Measurements from ENCODE around the gene IER5.

IER5 gene

DNA sequence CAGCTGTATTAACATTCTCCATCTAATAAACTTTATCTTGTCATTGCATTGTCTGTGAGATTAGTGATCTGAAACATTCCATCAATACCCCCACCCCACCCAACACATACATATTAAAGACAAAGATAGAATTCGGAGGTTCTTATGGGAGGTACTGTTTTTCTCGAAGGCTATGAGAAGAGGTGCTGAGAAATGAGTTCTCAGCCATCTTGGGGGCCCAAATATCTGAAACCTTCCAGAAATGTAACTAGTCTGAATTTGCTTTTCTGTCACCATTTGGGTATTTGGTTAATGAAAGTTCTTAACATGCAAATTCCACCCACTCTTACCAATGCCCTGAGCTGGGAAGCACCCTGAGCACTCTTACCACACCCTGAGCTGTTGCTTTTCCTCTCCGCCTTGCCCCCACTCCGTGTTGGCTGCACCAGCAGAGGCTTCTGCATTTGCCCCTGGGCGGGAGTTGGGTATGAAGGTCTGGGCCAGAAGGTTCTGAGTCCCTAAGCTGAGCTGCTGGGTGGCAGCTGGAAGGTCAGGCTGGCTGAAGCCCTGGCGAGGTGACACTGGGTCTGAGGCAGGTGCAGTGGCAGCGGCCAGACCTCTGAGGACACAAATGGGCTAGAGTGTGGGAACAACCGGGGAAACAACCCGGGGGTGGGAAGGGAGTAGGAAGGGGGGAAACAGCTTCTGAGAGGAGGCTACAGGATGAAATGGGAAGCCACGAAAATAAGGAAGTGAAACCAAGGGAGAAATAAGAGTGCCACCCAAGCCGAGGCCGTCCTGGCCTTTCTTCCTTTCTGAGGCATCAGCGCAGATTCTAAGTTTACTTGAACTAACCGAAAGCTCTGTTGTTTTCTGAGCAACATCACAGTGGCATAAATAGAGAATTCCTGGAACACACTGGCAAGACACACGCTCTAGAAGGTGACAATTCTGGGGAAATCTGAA lies 26.3 kb upstream of the IER5 start:
- H3K27me3 Mint-ChIP-seq: no peaks in the 10 kb centered on the region
- H3K36me3 Mint-ChIP-seq: peaks cover 27 to 31% of the 10 kb centered on the region in 2 donors
- peak overlapping the region; percentile 99 for H3K27ac Mint-ChIP-seq
- H3K4me3 Mint-ChIP-seq: peak overlapping the region; percentile 82 to 88
- peaks cover 22 to 45% of the 10 kb centered on the region in 2 donors for H3K4me1 Mint-ChIP-seq
- peak; percentile 90 for ATAC-seq (replicated peaks)
- DNase-seq: peak; percentile 85
- H3K9me3 Mint-ChIP-seq: peaks cover 8 to 9% of the 10 kb centered on the region in 2 donors

DNA sequence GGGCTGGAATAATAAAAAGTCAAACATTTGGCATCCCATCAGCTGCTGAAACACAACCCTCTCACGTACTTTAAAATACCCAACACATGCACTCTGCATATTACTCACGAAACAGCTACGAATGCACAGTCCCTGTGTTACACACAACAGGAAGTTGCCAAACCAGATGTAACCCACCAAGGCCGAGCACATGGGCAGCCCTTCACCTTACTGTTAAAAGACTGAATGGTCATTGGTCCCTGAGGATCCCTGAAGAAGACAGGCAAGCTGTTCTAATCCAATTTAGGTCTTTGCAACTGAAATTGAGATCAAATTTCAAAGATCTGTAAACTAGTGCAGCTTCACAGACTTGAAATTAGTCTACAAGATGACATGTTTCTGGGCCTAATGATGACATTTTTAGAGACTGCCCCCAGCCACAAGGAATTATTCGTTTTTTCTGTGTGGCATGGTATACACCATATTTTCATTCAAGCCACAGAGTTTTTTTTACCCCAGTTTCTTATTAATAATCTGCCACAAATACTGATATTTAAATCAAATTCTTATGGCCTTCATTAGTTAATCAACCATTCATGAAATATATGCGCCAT lies 25.6 kb upstream of the IER5 start:
- peaks cover 22 to 45% of the 10 kb centered on the region in 2 donors for H3K4me1 Mint-ChIP-seq
- DNase-seq (peak; percentile 69), ATAC-seq (replicated peaks) (peak; percentile 87)
- H3K4me3 Mint-ChIP-seq: peak overlapping the region; percentile 82 to 88
- peaks cover 24 to 26% of the 10 kb centered on the region in 2 donors for H3K36me3 Mint-ChIP-seq
- no peaks in the 10 kb centered on the region for H3K27me3 Mint-ChIP-seq
- peak overlapping the region; percentile 99 for H3K27ac Mint-ChIP-seq
- H3K9me3 Mint-ChIP-seq: peaks cover 8 to 9% of the 10 kb centered on the region in 2 donors

DNA sequence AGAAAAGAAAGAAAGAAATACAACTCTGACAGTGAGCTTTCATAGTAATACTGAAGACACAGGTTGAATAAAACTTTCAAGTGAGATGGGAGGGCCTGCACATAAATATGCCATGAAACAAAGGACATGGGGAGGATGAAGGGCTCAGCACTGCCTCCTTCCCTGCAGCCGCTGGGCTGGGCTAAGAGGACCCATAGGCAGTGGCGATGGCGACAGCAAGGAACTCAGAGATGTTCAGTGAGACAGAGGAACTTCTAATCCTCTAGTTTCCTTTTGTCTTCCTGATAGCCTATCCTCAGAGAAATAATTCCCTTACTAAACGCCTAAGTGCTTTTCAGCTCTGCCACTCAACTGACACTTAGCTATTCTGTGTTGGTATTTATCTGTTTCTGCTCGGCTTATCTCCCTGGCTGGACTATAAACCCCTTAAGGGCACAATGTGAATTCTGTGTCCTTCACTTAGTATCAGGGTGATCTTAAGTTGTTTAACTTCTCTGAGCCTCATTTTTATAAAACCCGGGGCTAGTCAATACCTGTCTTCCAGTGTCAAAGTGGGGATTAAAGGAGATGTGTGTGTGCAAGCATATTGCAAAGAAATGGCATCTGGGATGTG lies 24.4 kb upstream of the IER5 start:
- H3K4me1 Mint-ChIP-seq: peaks cover 22 to 42% of the 10 kb centered on the region in 2 donors
- H3K36me3 Mint-ChIP-seq: peaks cover 14 to 16% of the 10 kb centered on the region in 2 donors
- H3K4me3 Mint-ChIP-seq: no peak overlapping the region
- DNase-seq: no peak
- peak overlapping the region; percentile 22 for H3K27ac Mint-ChIP-seq
- peaks cover 6 to 7% of the 10 kb centered on the region in 2 donors for H3K9me3 Mint-ChIP-seq
- H3K27me3 Mint-ChIP-seq: no peaks in the 10 kb centered on the region
- no peak for ATAC-seq (replicated peaks)

DNA sequence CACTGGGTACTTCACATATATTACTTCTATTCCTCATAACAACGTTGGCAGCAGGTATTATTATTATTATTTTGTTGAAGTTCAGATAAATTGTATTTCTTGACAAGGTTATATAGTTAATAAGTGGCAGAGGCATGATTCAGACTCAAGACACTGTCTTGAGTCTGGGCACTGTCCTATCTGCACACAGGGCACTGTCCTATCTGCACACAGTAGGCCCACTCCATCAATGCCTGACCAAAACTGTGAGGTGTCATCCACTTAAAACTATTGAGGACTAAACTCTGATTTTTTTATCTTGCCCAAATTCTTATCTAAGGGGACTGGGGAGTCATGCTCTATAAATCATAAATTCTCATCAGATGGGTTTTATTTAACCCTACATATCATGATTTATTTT lies 23.8 kb upstream of the IER5 start:
- peaks cover 22 to 41% of the 10 kb centered on the region in 2 donors for H3K4me1 Mint-ChIP-seq
- ATAC-seq (replicated peaks) (no peak), DNase-seq (no peak)
- H3K27me3 Mint-ChIP-seq: no peaks in the 10 kb centered on the region
- H3K27ac Mint-ChIP-seq: no peak overlapping the region
- peaks cover 8 to 10% of the 10 kb centered on the region in 2 donors for H3K36me3 Mint-ChIP-seq
- H3K4me3 Mint-ChIP-seq: no peak overlapping the region
- peaks cover 0 to under 1% of the 10 kb centered on the region in 2 donors for H3K9me3 Mint-ChIP-seq

DNA sequence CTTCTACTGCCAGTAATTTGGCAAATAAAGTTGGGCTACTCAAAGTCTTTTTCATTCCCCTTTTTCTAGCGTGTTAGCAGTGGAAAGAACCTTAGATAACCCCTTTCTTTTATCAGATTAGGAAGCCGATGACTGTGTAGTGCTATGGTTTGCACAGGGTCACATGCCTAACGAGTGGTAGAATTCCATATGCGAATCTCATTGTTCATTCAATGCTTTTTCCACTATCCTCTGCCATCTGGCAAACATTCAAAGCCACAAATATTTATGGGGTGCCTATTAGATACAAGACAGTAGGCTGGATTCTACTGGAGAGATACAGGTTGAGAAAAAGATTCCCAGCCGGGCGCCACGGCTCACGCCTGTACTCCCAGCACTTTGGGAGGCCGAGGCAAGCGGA lies 14.9 kb upstream of the IER5 start:
- Mint-ChIP-seq H3K4me1 (peaks cover 4 to 5% of the 10 kb centered on the region in 2 donors), H3K4me3 (no peak overlapping the region), H3K27ac (no peak overlapping the region), H3K27me3 (peaks cover 12 to 18% of the 10 kb centered on the region in 2 donors), H3K36me3 (peaks cover 2 to 3% of the 10 kb centered on the region in 2 donors), H3K9me3 (peaks cover 3 to 4% of the 10 kb centered on the region in 2 donors)
- ATAC-seq (replicated peaks) (no peak), DNase-seq (no peak)

- peaks cover 0 to 3% of the 10 kb centered on the region in 2 donors for H3K9me3 Mint-ChIP-seq
- H3K36me3 Mint-ChIP-seq: peaks cover 2 to 3% of the 10 kb centered on the region in 2 donors
- H3K4me1 Mint-ChIP-seq: peaks cover 11 to 15% of the 10 kb centered on the region in 2 donors
- peaks cover 12 to 18% of the 10 kb centered on the region in 2 donors for H3K27me3 Mint-ChIP-seq
- ATAC-seq (replicated peaks) (no peak), DNase-seq (no peak)
- H3K27ac Mint-ChIP-seq: no peak overlapping the region
- H3K4me3 Mint-ChIP-seq: no peak overlapping the region
Measured at GRCh38 chr1:181075766-181076350, 12.6 kb upstream of the IER5 start.

- Mint-ChIP-seq H3K4me3 (no peak overlapping the region), H3K27me3 (peaks cover 12 to 18% of the 10 kb centered on the region in 2 donors), H3K27ac (no peak overlapping the region), H3K4me1 (peaks cover 11 to 15% of the 10 kb centered on the region in 2 donors), H3K9me3 (peaks cover 0 to 3% of the 10 kb centered on the region in 2 donors), H3K36me3 (peaks cover 2 to 3% of the 10 kb centered on the region in 2 donors)
- ATAC-seq (replicated peaks) (peak in 1 of 2 donors; percentile 53), DNase-seq (no peak)
Measured at GRCh38 chr1:181076852-181077251, 11.6 kb upstream of the IER5 start.

DNA sequence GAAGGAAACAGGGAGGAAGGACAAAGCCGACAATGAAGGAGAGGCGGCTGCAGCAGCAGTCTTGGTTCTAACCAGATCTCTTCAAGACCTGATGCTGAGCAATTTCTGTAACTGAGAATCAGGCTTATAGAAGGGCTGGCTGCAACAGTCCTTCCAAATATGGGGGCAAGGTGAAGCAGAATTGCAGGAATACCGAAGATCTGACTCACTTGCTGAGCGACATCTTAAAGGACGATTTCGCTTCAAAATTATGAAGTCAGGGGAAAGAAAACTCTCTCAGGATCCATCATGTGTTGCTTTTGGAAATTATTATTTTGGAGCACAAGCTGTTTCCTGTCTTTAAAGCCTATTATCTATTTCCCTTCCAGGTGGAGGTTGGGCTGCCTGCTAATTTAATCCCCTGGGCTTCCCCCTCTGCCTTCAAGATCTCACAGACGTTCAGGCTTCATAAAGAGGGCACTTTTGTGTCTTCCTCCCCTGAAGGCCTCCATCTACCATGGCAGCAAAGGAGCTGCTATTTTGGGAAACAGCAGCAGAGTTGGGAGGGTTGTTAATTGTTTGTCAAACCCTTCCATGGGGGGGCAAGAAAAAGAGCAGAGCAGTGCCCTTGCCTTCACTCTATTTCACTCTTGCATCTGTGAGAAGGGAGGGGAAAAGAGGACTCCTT lies 10.8 kb upstream of the IER5 start:
- Mint-ChIP-seq H3K4me1 (peaks cover 11 to 15% of the 10 kb centered on the region in 2 donors), H3K27ac (no peak overlapping the region), H3K36me3 (peaks cover 2 to 3% of the 10 kb centered on the region in 2 donors), H3K9me3 (peaks cover 0 to 3% of the 10 kb centered on the region in 2 donors), H3K4me3 (no peak overlapping the region), H3K27me3 (peaks cover 12 to 18% of the 10 kb centered on the region in 2 donors)
- ATAC-seq (replicated peaks) (no peak), DNase-seq (no peak)

GRCh38 chr1:181079382-181079781 lies 9.1 kb upstream of the IER5 start:
- Mint-ChIP-seq H3K27me3 (peaks cover 12 to 18% of the 10 kb centered on the region in 2 donors), H3K27ac (peak overlapping the region; percentile 56)

DNA sequence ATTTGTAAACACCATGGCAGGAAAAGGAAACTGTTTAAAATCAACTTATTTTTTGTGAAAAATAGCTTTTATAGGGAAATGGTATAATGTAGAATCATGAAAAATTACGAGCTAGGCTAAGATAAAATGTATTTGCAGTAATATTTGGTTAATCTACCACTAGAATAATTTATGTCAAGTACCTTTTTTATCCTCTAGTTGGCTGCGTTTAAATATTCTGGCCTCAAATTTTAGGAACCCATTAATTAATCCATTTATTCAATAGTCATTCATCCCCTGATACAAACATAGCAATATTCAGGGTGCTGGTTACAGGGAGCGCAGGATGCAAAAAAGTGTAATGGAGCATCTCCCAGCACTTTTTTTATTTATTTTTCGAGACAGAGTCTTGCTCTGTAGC lies 8.6 kb upstream of the IER5 start:
- Mint-ChIP-seq H3K9me3 (no peaks in the 10 kb centered on the region), H3K4me3 (no peak overlapping the region), H3K27me3 (peaks cover 12 to 18% of the 10 kb centered on the region in 2 donors), H3K36me3 (peaks cover 0 to under 1% of the 10 kb centered on the region in 2 donors), H3K4me1 (peaks cover 19 to 25% of the 10 kb centered on the region in 2 donors), H3K27ac (no peak overlapping the region)
- no peak for DNase-seq
- ATAC-seq (replicated peaks): no peak

More at GRCh38 chr1:181079382-181079781, 9.1 kb upstream of the IER5 start:
- ATAC-seq (replicated peaks): peak in 1 of 2 donors; percentile 32
- DNase-seq: no peak
- H3K4me3 Mint-ChIP-seq: no peak overlapping the region
- peaks cover 16 to 22% of the 10 kb centered on the region in 2 donors for H3K4me1 Mint-ChIP-seq
- peaks cover 2 to 3% of the 10 kb centered on the region in 2 donors for H3K36me3 Mint-ChIP-seq
- H3K9me3 Mint-ChIP-seq: peaks cover 0 to 3% of the 10 kb centered on the region in 2 donors

DNA sequence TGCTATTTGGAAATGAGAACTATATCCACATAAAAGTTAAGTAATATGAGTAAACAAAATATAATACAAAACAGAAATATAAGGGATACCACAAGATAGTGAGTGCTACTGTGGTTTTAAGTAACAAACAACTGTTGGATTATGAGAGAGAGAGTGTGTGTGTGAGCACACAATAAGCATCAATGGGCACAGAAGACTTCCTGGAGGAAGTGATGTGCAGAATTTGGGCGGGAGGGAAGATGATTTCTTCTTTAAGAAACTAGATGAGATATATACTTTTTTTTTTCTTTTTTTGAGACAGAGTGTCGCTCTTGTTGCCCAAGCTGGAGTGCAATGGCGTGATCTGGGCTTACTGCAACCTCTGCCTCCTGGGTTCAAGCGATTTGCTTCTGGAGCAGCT lies 7.9 kb upstream of the IER5 start:
- Mint-ChIP-seq H3K4me3 (no peak overlapping the region), H3K27ac (no peak overlapping the region), H3K36me3 (no peaks in the 10 kb centered on the region), H3K27me3 (peaks cover 12 to 18% of the 10 kb centered on the region in 2 donors), H3K9me3 (no peaks in the 10 kb centered on the region), H3K4me1 (peaks cover 19 to 30% of the 10 kb centered on the region in 2 donors)
- DNase-seq: no peak
- ATAC-seq (replicated peaks): no peak

DNA sequence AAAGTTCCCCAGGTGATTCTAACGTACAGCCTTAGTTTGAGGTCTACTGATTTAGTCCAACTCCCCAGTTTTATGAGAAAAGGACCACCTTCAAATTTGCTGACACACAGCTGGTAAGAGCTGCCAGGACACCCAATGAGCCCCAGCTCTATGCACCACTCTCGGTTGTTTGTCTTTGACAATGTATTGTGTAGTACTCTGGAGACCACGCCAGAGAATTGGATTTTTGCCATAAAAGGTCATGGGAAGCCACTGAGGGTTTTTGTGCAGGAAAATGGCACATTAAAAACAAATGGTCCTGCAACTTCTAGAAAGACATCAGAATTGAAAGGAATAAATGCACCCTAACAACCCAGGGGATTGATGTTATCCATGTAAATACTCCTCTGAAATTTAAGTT lies 7.1 kb upstream of the IER5 start:
- Mint-ChIP-seq H3K4me1 (peaks cover 24 to 38% of the 10 kb centered on the region in 2 donors), H3K36me3 (no peaks in the 10 kb centered on the region), H3K4me3 (no peak overlapping the region), H3K27ac (no peak overlapping the region), H3K27me3 (peaks cover 12 to 17% of the 10 kb centered on the region in 2 donors), H3K9me3 (no peaks in the 10 kb centered on the region)
- no peak for DNase-seq
- no peak for ATAC-seq (replicated peaks)

GRCh38 chr1:181083842-181084605 lies 4.5 kb upstream of the IER5 start:
- Mint-ChIP-seq H3K9me3 (no peaks in the 10 kb centered on the region), H3K36me3 (peaks cover 5 to 7% of the 10 kb centered on the region in 2 donors), H3K4me3 (peak overlapping the region in 1 of 2 donors; percentile 19), H3K27ac (peak overlapping the region; percentile 33), H3K27me3 (no peaks in the 10 kb centered on the region), H3K4me1 (peaks cover 29 to 59% of the 10 kb centered on the region in 2 donors)
- ATAC-seq (replicated peaks) (peak; percentile 54 to 60), DNase-seq (peak; percentile 57)

All from stimulated activated naive B cell treated with anti-CD40 and anti-IgM and Interleukin-4, amounts not matched to agents 10 μg/mL and 1 μg/mL and 100 μg/mL, for 72 hours (primary cell).